HepG2 (cell line): ENCODE results near the gene IPO9. TPM values are rescaled to one million over a fixed set of nuclear protein-coding genes. Genes with fewer than 3 reads are reported as not detected.

Source experiments
- EP300 ChIP-seq, 3 experiments: sonication (generic) in 1 of 3; formaldehyde crosslinking in 1 of 3; IDR thresholded peaks; 2 replicates each; pipeline versions ENCODE4 v1.5.1 to v1.6.1; 2011 to 2020; ENCODE audit warnings: low read depth in 2 of 3, low read length in 2 of 3, borderline replicate concordance in 1 of 3, improper control_type of control experiment in 1 of 3, mild to moderate bottlenecking in 1 of 3, missing genetic modification reagents in 1 of 3, moderate library complexity in 1 of 3
- ESRRA ChIP-seq: sonication (generic); formaldehyde crosslinking; IDR thresholded peaks from 2 replicates; pipeline ENCODE4 v1.5.1; 2020; ENCODE audit warnings: mild to moderate bottlenecking, low read depth, missing genetic modification reagents
- ETV5 ChIP-seq: IDR thresholded peaks from 2 replicates; pipeline ENCODE4 v1.6.1; 2018; ENCODE audit warnings: missing biosample characterization, missing genetic modification reagents, inconsistent platforms, borderline replicate concordance
- KDM5B ChIP-seq: sonication (generic); formaldehyde crosslinking; IDR thresholded peaks from 2 replicates; pipeline ENCODE4 v1.4.0; 2020; ENCODE audit warnings: missing genetic modification reagents, mild to moderate bottlenecking, borderline replicate concordance
- MIER3 ChIP-seq: IDR thresholded peaks from 2 replicates; pipeline ENCODE4 v1.6.1; 2016; ENCODE audit warnings: missing compliant biosample characterization, borderline replicate concordance
- PTBP1 ChIP-seq: fragments of 200-400 bp; formaldehyde crosslinking; IDR thresholded peaks from 2 replicates; pipeline ENCODE4 v1.6.1; 2018; ENCODE audit warnings: low read length, low read depth; ENCODE audit not compliant: poor library complexity, severe bottlenecking
- RARG ChIP-seq: sonication (generic); formaldehyde crosslinking; IDR thresholded peaks from 2 replicates; pipeline ENCODE4 v1.4.0; 2020; ENCODE audit warnings: low read depth, mild to moderate bottlenecking, missing genetic modification reagents
- SP1 ChIP-seq, 2 experiments: fragments of 450-650 bp in 1 of 2; sonication (generic) in 1 of 2; formaldehyde crosslinking in 1 of 2; IDR thresholded peaks; 2 replicates each; pipeline versions ENCODE4 v1.4.0 to v1.6.1; 2016 to 2020; ENCODE audit warnings: missing genetic modification reagents in 1 of 2
- TBX2 ChIP-seq: sonication (generic); formaldehyde crosslinking; IDR thresholded peaks from 2 replicates; pipeline ENCODE4 v1.5.0; 2020; ENCODE audit warnings: missing genetic modification reagents, mild to moderate bottlenecking, borderline replicate concordance
- ZC3H4 ChIP-seq: sonication (generic); formaldehyde crosslinking; IDR thresholded peaks from 2 replicates; pipeline ENCODE4 v1.4.0; 2020; ENCODE audit warnings: missing genetic modification reagents, borderline replicate concordance
- ZNF496 ChIP-seq: sonication (generic); formaldehyde crosslinking; IDR thresholded peaks from 2 replicates; pipeline ENCODE4 v1.8.1; 2023; ENCODE audit warnings: mild to moderate bottlenecking, moderate library complexity, missing genetic modification reagents; ENCODE audit not compliant: insufficient replicate concordance
- polyA plus RNA-seq, 8 experiments: library from polyadenylated mRNA; depleted of rRNA in 3 of 8; stranded (reverse) in 7 of 8; unstranded in 1 of 8; fragments of >200 nt; fragmentation: Illumina TruSeq in 4 of 8; extraction: Trizol in 4 of 8; gene quantifications; 2 replicates each; pipeline versions ENCODE4 v1.2.1 to v1.2.3, GENCODE V29; 2011 to 2016; ENCODE audit warnings: low read depth in 4 of 8, missing spikeins in 1 of 8, mixed read lengths in 1 of 8; ENCODE audit not compliant: insufficient read depth in 1 of 8
- total RNA-seq, 5 experiments: library from RNA; depleted of rRNA; stranded (reverse); fragments of >200 nt; fragmentation: Illumina TruSeq; extraction: Trizol; gene quantifications; 2 replicates each; pipeline ENCODE4 v1.2.3, GENCODE V29; 2016; ENCODE audit warnings: low read depth in 1 of 5
- TF ChIP-seq, protein P1 (sequence below): IDR thresholded peaks from 2 replicates; pipeline ENCODE4 v1.6.1; 2016; ENCODE audit warnings: mild to moderate bottlenecking
- TF ChIP-seq, protein P2 (sequence below): sonication (generic); formaldehyde crosslinking; IDR thresholded peaks from 2 replicates; pipeline ENCODE4 v1.5.1; 2020; ENCODE audit warnings: mild to moderate bottlenecking, missing genetic modification reagents, moderate library complexity
- TF ChIP-seq, protein P3 (sequence below): sonication (generic); formaldehyde crosslinking; IDR thresholded peaks from 2 replicates; pipeline ENCODE4 v1.8.0; 2022; ENCODE audit warnings: missing genetic modification reagents, low read depth, mild to moderate bottlenecking, borderline replicate concordance
- TF ChIP-seq, protein P4 (sequence below): sonication (generic); formaldehyde crosslinking; IDR thresholded peaks from 2 replicates; pipeline ENCODE4 v1.5.1; 2020; ENCODE audit warnings: missing genetic modification reagents, mild to moderate bottlenecking, borderline replicate concordance

IPO9 gene
- total and polyA plus RNA-seq, 2 of the 13 experiments (the other 11 are each of a cell fraction or from before 2014, with no cell fraction given), result 31.0 to 34.8 TPM

DNA sequence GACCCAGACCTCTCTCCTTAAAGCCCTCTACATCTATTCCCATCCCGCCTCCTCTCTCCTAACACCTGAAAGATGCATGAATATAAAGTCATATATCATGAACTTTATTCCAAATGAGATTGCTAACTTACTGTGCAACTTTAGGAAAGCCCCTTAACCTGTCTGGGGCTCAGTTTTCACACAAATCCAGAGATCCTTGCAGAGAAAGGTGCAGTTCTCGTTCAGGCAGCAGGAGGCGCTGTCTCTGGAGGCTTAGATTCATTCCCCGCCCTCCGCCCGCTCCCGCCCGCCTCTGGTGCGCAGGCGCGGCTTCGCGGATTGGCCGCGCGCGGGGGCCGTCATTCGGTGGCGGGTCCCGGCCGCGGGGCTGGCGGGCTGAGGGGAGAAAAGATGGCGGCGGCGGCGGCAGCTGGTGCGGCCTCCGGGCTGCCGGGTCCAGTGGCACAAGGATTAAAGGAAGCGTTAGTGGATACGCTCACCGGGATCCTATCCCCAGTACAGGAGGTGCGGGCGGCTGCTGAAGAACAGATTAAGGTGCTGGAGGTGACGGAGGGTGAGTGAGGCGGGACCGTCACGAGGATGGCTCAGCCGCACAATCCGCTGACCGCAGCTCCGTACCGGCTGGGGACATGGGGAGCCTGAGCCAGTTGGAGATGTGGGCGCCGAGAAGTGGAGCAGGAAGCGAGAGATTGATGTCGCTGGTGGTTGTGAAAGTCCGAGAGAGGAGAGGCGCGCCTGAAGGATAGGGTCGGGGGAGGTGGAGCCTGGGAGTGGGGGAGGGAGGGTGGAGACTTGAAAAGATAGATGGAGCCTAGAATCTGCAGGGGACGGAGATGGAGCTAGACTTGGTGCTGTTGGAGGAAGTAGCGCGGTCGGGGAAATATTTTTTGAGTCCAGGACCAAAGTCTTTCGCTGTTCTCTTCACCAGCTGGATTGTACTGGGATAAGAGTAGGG, at the start of gene IPO9 (continued):
- TF ChIP-seq, protein P1, sequence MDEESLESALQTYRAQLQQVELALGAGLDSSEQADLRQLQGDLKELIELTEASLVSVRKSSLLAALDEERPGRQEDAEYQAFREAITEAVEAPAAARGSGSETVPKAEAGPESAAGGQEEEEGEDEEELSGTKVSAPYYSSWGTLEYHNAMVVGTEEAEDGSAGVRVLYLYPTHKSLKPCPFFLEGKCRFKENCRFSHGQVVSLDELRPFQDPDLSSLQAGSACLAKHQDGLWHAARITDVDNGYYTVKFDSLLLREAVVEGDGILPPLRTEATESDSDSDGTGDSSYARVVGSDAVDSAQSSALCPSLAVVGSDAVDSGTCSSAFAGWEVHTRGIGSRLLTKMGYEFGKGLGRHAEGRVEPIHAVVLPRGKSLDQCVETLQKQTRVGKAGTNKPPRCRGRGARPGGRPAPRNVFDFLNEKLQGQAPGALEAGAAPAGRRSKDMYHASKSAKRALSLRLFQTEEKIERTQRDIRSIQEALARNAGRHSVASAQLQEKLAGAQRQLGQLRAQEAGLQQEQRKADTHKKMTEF, result peak; percentile 59; the same call in 1 of the 2 replicates
- TF ChIP-seq RARG (no peak), ZC3H4 (no peak), TBX2 (CRISPR knock-in tag) (peak; percentile 74), KDM5B (peak; percentile 73; the same call in 1 of the 2 replicates), SP1 (IDR thresholded peaks at IDR 0.05) (no peak), SP1 (CRISPR knock-in tag; IDR thresholded peaks at IDR 0.05) (peak; percentile 34; the same call in 1 of the 2 replicates), EP300 (IDR thresholded peaks at IDR 0.05; ENCODE audit: low read depth in 2 of 2, low read length in 2 of 2) (no peak), EP300 (CRISPR knock-in tag; IDR thresholded peaks at IDR 0.05; ENCODE audit: borderline replicate concordance) (peak; percentile 13; the same call in 1 of the 2 replicates), ZNF496 (CRISPR knock-in tag) (no peak), ESRRA (no peak), MIER3 (no peak), ETV5 (CRISPR knock-in tag) (no peak; the same call in 1 of the 2 replicates), PTBP1 (no peak)
- TF ChIP-seq, protein P2, sequence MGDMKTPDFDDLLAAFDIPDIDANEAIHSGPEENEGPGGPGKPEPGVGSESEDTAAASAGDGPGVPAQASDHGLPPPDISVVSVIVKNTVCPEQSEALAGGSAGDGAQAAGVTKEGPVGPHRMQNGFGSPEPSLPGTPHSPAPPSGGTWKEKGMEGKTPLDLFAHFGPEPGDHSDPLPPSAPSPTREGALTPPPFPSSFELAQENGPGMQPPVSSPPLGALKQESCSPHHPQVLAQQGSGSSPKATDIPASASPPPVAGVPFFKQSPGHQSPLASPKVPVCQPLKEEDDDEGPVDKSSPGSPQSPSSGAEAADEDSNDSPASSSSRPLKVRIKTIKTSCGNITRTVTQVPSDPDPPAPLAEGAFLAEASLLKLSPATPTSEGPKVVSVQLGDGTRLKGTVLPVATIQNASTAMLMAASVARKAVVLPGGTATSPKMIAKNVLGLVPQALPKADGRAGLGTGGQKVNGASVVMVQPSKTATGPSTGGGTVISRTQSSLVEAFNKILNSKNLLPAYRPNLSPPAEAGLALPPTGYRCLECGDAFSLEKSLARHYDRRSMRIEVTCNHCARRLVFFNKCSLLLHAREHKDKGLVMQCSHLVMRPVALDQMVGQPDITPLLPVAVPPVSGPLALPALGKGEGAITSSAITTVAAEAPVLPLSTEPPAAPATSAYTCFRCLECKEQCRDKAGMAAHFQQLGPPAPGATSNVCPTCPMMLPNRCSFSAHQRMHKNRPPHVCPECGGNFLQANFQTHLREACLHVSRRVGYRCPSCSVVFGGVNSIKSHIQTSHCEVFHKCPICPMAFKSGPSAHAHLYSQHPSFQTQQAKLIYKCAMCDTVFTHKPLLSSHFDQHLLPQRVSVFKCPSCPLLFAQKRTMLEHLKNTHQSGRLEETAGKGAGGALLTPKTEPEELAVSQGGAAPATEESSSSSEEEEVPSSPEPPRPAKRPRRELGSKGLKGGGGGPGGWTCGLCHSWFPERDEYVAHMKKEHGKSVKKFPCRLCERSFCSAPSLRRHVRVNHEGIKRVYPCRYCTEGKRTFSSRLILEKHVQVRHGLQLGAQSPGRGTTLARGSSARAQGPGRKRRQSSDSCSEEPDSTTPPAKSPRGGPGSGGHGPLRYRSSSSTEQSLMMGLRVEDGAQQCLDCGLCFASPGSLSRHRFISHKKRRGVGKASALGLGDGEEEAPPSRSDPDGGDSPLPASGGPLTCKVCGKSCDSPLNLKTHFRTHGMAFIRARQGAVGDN (CRISPR knock-in tag), result peak; percentile 81
- TF ChIP-seq, protein P3, sequence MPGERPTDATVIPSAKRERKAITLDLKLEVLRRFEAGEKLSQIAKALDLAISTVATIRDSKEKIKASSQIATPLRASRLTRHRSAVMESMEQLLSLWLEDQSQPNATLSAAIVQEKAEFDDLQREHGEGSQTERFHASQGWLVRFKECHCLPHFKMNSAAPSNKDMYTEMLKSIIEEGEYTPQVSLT (CRISPR knock-in tag), result no peak
- TF ChIP-seq, protein P4, sequence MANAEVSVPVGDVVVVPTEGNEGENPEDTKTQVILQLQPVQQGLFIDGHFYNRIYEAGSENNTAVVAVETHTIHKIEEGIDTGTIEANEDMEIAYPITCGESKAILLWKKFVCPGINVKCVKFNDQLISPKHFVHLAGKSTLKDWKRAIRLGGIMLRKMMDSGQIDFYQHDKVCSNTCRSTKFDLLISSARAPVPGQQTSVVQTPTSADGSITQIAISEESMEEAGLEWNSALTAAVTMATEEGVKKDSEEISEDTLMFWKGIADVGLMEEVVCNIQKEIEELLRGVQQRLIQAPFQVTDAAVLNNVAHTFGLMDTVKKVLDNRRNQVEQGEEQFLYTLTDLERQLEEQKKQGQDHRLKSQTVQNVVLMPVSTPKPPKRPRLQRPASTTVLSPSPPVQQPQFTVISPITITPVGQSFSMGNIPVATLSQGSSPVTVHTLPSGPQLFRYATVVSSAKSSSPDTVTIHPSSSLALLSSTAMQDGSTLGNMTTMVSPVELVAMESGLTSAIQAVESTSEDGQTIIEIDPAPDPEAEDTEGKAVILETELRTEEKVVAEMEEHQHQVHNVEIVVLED (CRISPR knock-in tag), result peak; percentile 61; the same call in 1 of the 2 replicates
